Frontal cortex (tissue), 4 donors: ENCODE data around the gene P2RX5. TPM values are rescaled to one million over a fixed set of nuclear protein-coding genes. Genes with fewer than 3 reads are reported as not detected.
"Not testable (repeated sequence)": the region's sequence is repeated elsewhere in the genome, so short reads cannot be mapped to it uniquely, and the experiment has no call there.

ENCODE experiments used
- DNase-seq, 2 donors: peaks; one replicate each; pipeline ENCODE4 v3.0.0; 2012; ENCODE audit warnings: low spot score in 2 of 2
- FAIRE-seq: peaks from 2 replicates; lab custom pipeline; 2012; peaks lifted over from hg19 to GRCh38; lab: Jason Lieb, UNC
- total RNA-seq: library from RNA; depleted of rRNA; stranded (reverse); fragments of >200 nt; gene quantifications from one replicate; pipeline ENCODE4 v1.2.3, GENCODE V29; 2014
- donor health status: control.
- donor health status: control.
- donor health status: control.

Gene P2RX5
- 5.3 TPM for total RNA-seq

- no peak for DNase-seq
- FAIRE-seq = no peak
Measured at GRCh38 chr17:3695723-3696411, at the start of gene P2RX5. TSS of gene P2RX5 (minus strand) at chr17:3696155. CDS start at chr17:3696005, 150 bp downstream.

GRCh38 chr17:3745071-3745470, 49.1 kb upstream of the P2RX5 start:
- DNase-seq (no peak), FAIRE-seq (no peak)

- FAIRE-seq (no peak), DNase-seq (no peak)
Measured at GRCh38 chr17:3744014-3744413, 48.1 kb upstream of the P2RX5 start.

- DNase-seq (no peak), FAIRE-seq (no peak)
Measured at GRCh38 chr17:3740611-3741073, 44.7 kb upstream of the P2RX5 start.

GRCh38 chr17:3739422-3740124, 43.6 kb upstream of the P2RX5 start:
- DNase-seq = no peak
- no peak for FAIRE-seq

GRCh38 chr17:3738562-3739295, 42.8 kb upstream of the P2RX5 start:
- DNase-seq (peak in 1 of 2 donors; percentile 54), FAIRE-seq (no peak)

- DNase-seq (no peak), FAIRE-seq (no peak)
Measured at GRCh38 chr17:3735515-3735914, 39.6 kb upstream of the P2RX5 start.

GRCh38 chr17:3734911-3735276, 38.9 kb upstream of the P2RX5 start:
- DNase-seq, FAIRE-seq: not testable (repeated sequence)

- no peak for FAIRE-seq
- DNase-seq = no peak
Measured at GRCh38 chr17:3732210-3732621, 36.3 kb upstream of the P2RX5 start.

- FAIRE-seq (no peak), DNase-seq (no peak)
Measured at GRCh38 chr17:3730881-3731429, 35.0 kb upstream of the P2RX5 start.

- no peak for DNase-seq
- no peak for FAIRE-seq
Measured at GRCh38 chr17:3729881-3730280, 33.9 kb upstream of the P2RX5 start.

- FAIRE-seq, DNase-seq: not testable (repeated sequence)
Measured at GRCh38 chr17:3728099-3728498, 32.1 kb upstream of the P2RX5 start.

- FAIRE-seq (no peak), DNase-seq (no peak)
Measured at GRCh38 chr17:3727041-3727440, 31.1 kb upstream of the P2RX5 start.

- DNase-seq (no peak), FAIRE-seq (no peak)
Measured at GRCh38 chr17:3724378-3725077, 28.6 kb upstream of the P2RX5 start.

- no peak for FAIRE-seq
- DNase-seq = peak; percentile 97 to 99
Measured at GRCh38 chr17:3723556-3724377, 27.8 kb upstream of the P2RX5 start, which contains the start of gene HASPIN. TSS of gene HASPIN (plus strand) at chr17:3723903. CDS start at chr17:3723936, 33 bp downstream.

- peak in 1 of 2 donors; percentile 24 for DNase-seq
- FAIRE-seq = no peak
Measured at GRCh38 chr17:3723188-3723555, 27.2 kb upstream of the P2RX5 start.

- FAIRE-seq = no peak
- no peak for DNase-seq
Measured at GRCh38 chr17:3722716-3723115, 26.8 kb upstream of the P2RX5 start.

- DNase-seq (no peak), FAIRE-seq (no peak)
Measured at GRCh38 chr17:3719265-3719664, 23.3 kb upstream of the P2RX5 start.

GRCh38 chr17:3718201-3718600, 22.2 kb upstream of the P2RX5 start:
- no peak for DNase-seq
- no peak for FAIRE-seq
